Dedifferentiated amniotic fluid mesenchymal stem cell (primary cell): ENCODE results near the gene RAI14.
"Not testable (repeated sequence)": the region's sequence is repeated elsewhere in the genome, so short reads cannot be mapped to it uniquely, and the experiment has no call there.

ENCODE experiments used
- DNase-seq: peaks from one replicate; pipeline ENCODE4 v3.0.0-alpha.2; 2016; ENCODE audit errors: extremely low spot score

Gene RAI14

GRCh38 chr5:34770486-34770885, 114.4 kb downstream of the RAI14 start:
- no peak for DNase-seq

DNA sequence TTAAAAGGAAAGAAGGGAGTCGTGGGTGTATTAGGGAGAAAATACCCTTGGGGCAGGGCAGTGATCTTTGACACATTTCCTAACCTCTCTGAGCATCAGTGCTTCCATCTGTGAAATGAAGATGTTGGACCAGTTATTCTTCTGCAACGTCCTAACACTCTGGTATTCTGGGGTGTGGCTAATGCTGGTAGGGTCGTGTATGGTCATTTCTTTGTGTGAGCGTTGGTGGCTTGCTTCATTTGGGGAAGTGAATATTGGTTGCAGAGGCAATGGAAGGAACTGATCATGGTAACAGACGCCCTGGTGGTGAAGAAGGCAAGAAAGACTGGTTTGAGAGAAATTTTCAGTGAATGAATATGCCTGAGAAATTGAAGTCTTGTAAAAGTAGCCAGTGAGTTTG, 114.9 kb downstream of the RAI14 start:
- no peak for DNase-seq

- no peak for DNase-seq
Measured at GRCh38 chr5:34772267-34773098, 116.4 kb downstream of the RAI14 start.

DNA sequence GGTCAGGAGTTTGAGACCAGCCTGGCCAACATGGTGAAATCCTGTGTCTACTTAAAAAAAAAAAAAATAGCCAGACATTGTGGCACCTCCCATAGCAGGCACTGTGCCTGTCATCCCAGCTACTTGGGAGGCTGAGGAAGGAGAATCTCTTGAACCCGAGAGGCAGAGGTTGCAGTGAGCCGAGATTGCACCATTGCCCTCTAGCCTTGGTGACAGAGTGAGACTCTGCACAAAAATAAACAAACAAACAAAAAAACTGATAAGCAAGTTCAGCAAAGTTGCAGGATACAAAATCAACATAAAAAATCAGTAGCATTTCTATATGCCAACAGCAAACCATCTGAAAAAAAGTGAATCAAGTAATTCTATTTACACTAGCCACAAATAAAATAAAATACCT, 118.0 kb downstream of the RAI14 start:
- DNase-seq, result no peak

DNA sequence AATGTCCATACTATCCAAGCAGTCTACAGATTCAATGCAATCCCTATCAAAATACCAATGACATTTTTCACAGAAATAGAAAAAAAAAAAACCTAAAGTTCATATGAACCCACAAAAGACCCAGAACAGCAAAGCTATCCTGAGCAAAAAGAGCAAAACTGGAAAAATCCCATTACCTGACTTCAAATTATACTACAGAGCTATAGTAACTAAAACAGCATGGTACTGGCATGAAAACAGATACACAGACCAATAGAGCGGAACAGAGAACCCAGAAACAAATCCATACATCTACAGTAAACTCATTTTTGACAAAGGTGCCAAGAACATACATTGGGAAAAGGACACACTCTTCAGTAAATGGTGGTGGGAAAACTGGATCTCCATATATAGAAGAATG, 118.5 kb downstream of the RAI14 start:
- not testable (repeated sequence) for DNase-seq

DNA sequence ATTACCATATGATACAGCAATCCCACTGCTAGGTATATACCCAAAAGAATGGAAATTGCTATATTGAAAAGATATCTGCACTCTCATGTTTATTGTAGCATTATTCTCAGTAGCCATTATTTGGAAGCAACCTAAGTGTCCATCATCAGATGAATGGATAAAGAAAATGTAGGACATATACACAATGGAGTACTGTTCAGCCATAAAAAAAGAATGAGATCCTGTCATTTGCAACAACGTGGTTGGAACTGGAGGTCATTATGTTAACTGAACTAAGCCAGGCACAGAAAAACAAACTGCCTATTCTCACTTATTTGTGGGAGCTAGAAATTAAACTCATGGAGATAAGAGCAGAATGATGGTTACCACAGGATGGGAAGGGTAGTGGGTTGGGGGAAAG, 119.8 kb downstream of the RAI14 start:
- DNase-seq, result no peak

GRCh38 chr5:34778091-34778850, 122.1 kb downstream of the RAI14 start:
- no peak for DNase-seq

- DNase-seq, result not testable (repeated sequence)
Measured at GRCh38 chr5:34783892-34784291, 127.8 kb downstream of the RAI14 start.

GRCh38 chr5:34787035-34787434, 130.9 kb downstream of the RAI14 start:
- DNase-seq, result no peak

DNA sequence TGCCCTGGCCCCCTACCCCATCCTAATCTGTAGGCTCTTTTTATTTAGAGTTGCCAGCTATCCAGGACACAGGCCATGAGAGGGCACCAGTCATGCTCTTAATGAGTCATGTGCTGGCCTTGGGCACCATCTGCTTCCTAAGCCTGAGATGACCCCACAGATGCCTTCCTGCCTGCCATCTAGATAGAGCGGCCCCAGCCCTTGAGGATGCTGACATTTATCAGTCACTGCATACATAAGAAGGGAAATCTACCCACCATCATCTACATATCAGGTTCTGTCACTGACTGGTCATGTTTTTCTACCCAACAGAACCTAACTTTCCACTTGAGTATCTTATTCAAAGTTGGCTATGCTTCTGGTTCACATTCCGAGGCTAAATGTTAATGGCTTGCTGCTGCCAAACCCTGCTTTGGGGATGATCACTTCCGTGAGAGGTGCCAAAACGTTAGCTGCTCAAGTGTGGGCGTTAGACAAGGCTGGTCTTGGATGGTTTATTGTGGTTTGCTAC, 132.9 kb downstream of the RAI14 start:
- DNase-seq, result no peak

- no peak for DNase-seq
Measured at GRCh38 chr5:34789639-34790038, 133.5 kb downstream of the RAI14 start.

GRCh38 chr5:34790069-34790468, 133.9 kb downstream of the RAI14 start:
- no peak for DNase-seq

- no peak for DNase-seq
Measured at GRCh38 chr5:34791761-34792244, 135.7 kb downstream of the RAI14 start.

GRCh38 chr5:34802834-34803563, 146.9 kb downstream of the RAI14 start:
- DNase-seq, result no peak

DNA sequence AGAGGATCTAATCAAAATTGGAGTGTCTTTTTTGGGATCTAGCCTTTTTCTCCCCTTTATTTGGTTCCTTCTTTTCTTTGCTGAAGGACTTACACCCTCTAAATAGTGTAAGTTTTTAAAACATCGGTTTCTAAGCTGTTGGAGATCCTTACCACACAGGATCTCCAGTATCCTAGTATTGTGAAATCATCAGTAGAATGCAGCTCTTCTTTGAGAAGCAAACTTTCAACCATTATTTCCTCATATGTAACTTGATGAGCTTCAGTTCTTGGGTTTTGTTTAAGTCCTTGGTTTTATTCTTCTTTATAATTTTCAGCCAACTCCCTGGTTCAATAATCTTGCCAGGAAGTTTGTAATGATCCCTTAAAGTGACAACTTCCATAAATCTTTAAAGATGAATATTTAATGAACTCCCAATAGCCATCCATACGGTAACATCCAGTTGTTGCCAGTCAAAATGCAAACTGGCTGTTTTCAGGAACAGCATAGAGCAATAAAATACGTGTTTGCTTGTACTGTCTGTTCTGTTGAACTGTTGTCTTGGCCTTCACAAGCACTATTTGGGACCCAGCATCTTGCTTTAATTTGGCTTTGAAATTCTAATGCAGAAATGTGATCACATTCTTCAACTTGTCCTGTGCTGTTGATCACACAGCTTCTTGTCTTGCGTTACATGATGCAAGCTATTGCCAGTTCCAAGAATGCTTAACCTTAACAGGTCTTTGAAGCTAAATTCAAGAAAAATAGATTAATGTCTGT, 148.0 kb downstream of the RAI14 start:
- DNase-seq, result peak; percentile 56

DNA sequence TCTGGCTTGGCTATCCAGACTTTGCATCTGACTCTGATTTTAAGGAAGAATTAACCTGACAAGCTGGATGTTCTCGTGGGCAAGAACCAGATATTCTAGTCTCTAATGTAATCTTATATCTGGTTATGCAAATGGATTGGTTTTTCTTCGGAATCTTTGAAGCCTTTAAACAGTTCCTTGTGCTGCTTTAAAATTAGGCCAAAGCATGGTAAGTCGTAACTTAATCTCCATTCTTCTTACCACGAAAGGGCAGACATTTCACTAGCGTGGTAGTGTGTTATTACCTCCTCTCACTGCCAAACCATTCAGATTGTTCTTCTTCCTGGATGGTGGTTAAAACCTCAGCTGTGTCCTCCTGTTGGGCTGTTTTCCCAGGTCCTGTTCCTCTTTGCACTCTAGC, 148.8 kb downstream of the RAI14 start:
- DNase-seq, result no peak

GRCh38 chr5:34806532-34806931, 150.4 kb downstream of the RAI14 start:
- no peak for DNase-seq

GRCh38 chr5:34811706-34812105, 155.6 kb downstream of the RAI14 start:
- no peak for DNase-seq

GRCh38 chr5:34813509-34813908, 157.4 kb downstream of the RAI14 start:
- no peak for DNase-seq

GRCh38 chr5:34817558-34818351, 161.6 kb downstream of the RAI14 start:
- peak; percentile 69 for DNase-seq
